HG03354 (cell line): ENCODE data around the gene ECD.

ENCODE experiments used
- ATAC-seq: cut with Tn5 transposase; IDR thresholded peaks from one replicate; pipeline ENCODE4 v1.9.1; 2021; ENCODE audit warnings: mild to moderate bottlenecking; ENCODE audit not compliant: unreplicated experiment, poor library complexity, severe bottlenecking

Gene ECD

DNA sequence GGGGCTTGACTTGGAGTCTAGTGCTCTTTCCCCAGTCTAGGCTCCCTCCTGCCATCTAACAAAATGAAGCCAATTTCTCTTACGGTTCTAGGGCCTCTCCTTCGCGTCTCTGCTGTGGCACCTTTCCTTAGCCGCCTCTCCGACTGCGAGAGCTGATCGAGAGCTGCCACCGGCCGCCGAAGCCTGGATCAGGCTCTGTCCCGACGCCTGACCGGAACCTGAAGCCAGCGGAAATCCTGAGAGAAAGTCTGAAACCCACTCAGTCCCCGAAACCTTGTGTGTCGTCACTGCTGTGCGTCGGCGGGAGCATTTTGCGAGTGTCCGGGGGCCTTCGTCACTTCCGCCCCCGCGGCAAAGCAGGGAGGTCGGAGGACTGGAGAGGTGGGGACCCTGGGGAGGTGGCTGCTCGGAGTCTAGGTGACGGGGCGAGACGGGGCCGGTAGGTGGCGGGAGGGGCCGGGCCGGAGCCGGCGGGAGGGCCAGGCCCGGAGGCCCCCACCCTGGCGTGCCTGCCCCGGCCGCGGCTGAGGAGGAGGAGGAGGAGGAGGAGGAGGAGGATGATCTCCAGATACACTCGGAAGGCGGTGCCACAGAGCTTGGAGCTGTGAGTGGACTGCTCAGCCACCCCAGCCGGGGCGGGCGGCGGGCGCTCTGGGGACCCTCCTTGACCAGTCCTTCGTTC lies at the start of gene ECD, which contains the start of gene FAM149B1:
Gene ECD, minus strand, starts transcription at position 226 of the 682 bp plus-strand sequence. CDS start 4,071 bp downstream, outside the sequence.
Gene FAM149B1, plus strand, starts transcription at position 337 of the 682 bp plus-strand sequence. Its CDS starts 221 bp downstream, at position 558.
- ATAC-seq, result peak; percentile 91

DNA sequence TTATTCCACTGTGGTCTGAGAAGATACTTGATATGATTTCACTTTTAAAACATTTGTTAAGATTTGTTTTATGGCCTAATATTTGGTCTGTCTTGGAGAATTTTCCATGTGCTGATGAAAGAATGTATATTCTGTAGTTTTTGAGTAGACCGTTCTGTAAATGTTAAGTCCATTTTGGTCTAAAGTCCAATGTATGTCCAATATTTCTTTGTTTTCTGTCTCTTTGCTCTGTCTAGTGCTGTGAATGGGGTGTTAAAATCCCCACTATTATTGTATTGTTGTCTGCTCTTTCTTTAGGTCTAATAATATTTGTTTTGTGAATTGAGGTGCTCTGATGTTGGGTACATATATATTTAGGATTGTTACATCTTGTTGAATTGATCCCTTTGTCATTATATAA lies 47.9 kb upstream of the ECD start:
- no peak for ATAC-seq

DNA sequence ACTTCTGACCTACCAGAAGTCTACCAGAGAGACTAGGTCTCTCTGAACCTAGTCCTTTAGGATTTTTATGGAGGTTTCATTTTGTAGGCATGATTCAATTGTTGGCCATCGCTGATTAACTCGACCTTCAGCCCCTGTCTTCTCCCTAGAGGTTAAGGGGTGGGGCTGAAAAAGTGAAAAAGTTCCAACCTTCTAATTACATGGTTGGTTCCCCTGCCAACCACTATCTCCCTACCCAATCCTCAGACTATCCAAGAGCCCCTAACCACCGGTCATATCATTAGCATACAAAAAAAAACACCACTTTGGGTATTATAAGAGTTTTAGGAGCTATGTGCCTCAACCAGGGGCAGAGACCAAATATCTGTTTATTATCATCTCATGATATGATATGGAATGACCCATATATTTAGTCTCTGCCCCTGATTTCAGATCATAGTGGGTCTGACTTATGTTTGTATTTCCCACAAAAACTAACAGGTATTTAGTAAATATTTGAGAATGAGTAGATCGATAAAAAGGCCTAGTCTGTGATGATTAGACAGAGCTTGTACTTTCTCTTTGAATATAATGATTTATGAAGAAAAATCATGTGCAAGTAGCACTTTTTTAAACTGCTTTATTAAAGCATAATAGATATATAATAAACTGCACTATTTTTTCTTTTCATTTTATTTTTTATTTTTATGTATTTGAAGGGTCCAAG lies 43.5 kb upstream of the ECD start:
- no peak for ATAC-seq

DNA sequence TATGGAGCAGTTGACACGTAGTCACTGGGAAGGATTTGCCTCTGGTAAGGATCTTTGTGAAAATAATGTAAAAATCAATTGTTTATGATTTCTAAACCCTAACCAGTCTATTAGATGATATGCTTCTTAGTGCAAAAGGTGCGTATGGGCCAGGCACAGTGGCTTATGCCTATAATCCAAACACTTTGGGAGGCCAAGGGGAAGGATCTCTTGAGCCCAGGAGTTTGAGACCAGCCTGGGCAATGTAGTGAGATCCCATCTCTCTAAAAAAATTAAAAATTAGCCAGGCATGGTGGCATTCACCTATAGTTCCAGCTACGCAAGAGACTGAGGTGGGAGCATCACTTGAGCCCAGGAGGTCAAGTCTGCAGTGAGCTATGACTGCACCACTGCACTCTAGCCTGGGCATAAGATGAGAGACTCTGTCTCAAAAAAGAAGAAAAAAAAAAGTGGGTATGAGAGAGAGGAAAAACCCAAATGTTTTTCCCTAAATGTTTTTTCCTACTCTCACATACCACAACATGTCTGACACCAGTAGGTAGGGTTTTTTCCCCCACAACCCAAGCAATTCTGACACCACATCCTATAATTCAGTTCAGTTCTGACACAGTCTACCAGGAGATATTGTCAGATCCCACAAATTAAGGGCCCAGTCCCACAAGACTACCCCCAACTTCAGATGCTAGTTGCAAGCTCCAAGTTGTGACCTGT lies 42.7 kb upstream of the ECD start:
- no peak for ATAC-seq

DNA sequence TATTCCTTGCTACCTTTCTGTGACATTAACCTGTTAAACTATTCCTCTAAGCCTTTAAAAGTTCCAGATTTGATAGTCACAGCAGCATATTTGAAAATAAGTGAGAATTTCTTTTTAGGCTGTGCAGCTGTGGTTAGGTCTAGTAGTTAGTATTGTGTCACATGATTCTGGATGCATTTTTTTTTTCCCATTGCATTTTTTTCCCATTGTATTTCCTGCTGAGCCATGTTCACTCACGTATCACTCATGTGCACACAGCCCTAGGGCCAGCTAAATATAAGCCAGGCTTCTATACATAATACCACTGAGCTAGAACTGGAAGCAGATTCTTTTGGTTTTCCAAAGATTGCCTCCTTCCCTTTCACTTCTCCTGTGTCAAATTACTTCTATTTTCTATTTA lies 41.9 kb upstream of the ECD start:
- ATAC-seq, result no peak

DNA sequence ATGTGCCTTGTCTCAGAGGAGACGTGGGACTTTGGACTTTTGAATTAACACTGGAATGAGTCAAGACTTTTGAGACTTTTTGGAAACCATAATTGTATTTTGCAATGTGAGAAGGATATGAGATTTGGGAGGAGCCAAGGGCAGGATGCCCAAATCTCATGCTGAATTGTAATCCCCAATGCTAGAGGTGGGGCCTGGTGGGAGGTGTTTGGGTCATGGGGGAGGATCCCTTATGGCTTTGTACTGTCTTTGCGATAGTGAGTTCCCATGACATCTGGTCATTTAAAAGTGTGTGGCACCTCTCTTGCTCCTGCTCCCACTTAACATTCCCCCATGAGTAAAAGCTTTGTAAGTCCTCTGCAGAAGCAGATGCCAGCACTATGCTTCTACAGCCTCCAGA lies 40.1 kb upstream of the ECD start:
- no peak for ATAC-seq

DNA sequence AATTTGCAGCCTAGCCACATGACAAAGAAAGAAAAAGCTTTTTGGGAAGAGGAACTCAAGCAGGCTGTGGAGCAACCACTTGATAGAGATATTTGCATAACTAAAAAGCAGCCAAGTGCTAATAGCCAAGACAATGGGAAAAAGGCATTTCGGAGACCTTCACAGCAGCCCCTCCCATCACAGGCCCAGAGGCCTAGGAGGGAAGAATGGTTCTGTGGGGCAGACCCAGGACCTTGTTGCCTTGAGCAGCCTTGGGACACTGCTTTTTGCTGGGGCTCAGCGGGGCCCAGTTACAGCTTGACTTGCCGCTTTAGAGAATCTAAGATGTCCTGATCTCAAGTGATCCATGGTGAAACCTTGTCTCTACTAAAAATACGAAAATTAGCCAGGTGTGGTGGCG lies 38.6 kb upstream of the ECD start:
- no peak for ATAC-seq

DNA sequence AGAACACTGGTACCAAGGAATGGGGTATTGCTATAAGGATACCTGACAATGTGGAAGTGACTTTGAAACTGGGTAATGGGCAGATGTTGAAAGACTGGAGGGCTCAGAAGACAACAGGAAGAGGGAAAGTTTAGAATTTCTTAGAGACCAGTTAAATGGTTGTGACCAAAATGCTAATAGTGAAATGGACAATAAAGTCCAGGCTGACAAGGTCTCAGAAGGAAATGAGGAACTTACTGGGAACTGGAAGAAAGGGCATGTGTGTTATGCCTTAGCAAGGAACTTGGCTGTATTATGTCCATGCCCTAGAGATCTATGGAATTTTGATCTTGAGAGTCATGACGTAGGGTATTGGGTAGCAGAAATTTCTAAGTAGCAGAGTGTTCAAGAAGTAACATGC lies 38.1 kb upstream of the ECD start:
- no peak for ATAC-seq

DNA sequence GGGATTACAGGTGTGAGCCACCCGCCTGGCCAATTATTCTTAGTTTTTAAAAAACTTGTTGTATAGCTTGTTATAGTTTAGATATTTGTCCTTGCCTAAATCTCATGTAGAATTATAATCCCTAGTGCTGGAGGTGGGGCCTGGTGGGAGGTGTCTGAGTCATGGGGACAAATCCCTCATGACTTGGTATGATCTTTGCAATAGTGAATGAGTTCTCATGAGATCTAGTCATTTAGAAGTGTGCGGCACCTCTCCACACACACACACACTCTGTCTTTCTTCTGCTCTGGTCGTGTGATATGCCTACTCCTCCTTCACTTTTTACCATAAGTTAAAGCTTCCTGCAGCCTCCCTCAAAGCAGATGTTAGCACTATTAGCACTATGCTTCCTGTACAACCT lies 37.3 kb upstream of the ECD start:
- ATAC-seq, result no peak

DNA sequence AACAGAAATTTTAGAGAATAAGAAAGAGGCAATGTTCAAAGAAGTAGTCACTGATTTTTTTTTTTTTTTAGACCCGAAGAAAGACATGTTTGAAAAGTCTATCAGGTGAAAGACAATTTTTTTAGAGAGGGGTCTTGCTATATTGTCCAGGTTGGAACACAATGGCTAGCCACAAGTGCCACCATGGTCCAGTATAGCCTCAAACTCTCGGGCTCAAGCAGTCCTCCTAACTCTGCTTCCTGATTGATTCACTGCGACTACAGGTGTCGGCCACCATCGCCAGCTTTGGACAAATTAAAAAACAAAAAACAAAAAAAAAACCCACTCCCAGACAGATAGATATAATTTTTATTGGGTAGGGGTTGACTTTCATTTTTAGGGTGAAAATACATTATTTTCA lies 22.4 kb upstream of the ECD start:
- no peak for ATAC-seq

DNA sequence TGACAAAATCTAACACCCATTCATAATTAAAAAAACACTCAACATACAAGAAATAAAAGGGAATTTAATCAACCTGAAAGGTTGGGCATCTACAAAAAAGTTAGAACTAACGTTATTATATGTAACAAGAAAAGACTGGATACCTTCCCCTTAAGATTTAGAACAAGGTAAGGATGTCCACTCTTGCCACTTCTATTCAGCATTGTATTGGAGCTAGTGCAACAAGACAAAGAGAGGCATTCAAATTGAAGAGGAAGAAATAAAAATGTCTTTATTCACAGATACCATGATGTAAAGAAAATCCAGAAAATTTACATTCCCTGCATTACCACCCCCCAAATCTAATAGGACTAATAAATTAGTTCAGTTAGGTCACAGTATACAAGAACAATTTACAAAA lies 18.5 kb upstream of the ECD start:
- no peak for ATAC-seq

DNA sequence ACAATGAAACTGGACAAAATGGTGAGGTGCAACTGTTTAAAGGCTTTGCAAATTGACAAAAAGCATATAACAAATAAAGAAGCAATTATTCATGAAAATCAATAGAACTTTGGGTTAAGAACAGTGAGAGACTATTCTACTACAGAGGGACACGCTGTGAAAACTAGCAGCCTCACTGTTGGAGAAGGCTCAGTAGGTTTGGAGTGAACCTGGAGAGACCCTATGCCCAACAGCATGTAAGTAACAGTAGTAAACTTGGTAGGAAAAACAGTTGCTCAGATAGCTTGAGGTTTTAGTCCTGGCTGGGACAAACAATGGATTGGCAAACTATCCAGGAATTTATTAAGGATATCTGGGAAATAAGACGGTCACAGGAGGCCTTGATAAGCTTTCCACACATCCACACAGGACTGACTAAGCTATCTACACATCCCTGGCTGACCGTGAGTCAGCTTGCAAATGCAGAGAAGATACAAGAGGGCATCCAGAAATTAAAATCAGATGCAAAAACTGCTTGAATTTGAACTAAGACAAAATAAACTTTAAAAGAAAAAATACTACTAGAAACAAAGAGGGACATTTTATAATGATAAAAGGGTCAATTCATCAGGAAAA lies 16.0 kb upstream of the ECD start:
- no peak for ATAC-seq

DNA sequence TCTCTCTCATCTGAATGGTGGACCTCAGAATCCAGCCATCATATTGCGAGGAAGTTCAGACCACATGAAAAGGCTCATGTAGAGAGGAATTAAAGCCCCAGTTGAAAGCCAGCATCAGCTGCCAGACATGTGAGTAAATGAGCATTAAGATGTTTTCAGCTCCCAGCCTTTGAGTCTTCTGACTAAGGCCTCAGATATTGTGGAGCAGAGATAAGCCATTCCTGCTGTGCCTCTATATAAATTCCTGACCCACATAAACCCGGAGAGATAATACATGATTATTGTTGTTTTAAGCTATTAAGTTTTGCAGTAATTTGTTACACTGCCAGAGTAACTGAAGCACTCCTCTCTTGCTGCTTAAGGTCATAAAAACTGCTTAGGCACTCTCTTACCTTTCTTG lies 14.8 kb upstream of the ECD start:
- ATAC-seq, result no peak

DNA sequence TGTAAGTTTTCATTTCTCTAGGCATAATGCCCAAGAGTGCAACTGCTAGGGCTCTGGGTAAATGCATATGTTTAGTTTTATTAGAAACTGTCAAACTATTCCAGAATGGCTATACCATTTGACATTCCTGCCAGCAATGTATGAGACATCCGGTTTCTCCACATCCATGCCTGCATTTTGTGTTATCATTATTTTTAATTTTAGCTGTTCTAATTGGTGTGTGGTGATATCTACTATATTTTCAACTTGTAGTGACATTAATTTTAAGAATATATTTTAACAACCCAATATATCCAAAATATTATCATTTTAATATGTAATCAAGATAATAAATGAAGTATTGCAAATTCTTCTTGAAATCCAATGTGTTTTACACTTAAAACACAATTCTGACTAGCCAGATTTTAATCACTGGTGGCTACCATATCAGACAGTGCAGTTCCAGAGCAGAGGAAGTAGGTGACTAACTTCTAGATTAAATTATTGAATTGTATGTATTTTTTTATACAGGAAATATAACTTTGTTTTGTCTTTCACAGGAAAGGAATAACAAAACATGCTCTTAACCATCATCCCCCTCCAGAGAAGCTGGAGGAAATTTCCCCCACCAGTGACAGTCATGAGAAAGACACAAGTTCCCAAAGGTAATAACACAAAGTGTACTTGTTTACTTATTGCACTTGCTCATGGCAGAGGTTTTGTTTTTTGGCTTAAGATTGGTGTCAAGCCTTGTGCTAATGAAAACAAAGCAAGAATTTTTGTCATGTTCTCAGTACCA lies 6.5 kb upstream of the ECD start:
- ATAC-seq, result no peak

DNA sequence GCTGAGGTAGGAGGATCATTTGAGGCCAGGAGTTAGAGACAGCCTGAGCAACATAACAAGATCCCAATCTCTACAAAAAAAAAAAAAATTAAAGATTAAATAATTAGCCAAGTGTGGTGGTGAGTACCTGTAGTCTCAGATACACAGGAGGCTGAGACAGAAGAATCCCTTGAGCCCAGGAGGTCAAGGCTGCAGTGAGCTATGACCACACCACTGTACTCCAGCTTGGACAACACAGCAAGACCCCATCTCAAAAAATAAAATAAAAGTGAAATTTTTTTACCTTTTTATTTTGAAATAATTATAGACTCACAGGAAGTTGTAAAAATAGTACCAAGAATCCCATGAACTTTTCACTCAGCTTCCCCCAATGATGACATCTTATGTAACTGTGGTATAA lies 5.1 kb upstream of the ECD start:
- no peak for ATAC-seq

DNA sequence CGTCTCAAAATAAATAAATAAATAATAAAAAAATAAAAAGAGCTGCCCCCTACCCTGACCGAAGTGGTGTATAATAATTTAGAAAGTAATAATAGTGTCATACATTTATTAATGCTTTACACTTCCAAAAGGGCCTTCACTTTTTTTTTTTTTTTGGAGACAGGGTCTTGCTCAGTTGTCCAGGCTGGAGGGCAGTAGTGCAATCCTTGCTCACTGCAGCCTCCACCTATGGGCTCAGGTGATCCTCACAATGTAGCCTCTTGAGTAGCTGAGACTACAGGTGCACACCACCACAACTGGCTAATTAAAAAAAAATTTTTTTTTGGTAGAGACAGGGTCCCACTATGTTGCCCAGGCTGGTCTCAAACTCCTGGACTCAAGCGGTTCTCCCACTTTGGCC lies 1.5 kb upstream of the ECD start:
- no peak for ATAC-seq

DNA sequence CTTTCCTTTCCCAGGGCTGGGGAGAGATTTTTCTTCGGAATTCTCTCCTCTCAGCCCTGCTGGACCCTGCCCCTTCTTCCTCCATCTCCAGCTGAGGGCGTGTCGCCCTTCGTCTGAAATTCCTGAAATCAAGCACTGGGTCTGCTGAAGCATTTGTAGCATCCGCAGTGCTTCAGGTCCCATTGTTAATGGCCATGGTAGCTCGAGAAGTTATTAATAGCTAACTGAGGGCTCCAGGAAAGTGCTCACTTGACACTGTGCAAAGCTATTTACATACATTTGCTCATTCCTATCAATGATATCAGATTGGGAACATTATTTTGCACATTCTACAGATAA lies 626 bp upstream of the ECD start:
- ATAC-seq, result peak; percentile 21

DNA sequence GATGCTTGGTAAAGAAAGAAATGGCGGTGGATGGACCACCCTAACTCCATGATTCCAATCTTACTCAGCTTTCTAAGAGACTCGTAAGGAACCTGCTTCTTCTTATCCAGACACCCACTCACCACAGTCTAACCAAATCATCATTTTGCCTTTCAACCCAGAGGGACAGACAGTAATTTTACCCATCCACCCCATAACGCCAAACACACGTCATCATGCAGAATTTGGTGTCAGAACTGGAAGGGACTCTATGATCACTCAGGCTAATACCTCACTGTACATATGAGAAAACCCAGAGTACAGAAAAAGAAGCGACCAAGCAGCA lies 388 bp downstream of the ECD start:
- no peak for ATAC-seq

DNA sequence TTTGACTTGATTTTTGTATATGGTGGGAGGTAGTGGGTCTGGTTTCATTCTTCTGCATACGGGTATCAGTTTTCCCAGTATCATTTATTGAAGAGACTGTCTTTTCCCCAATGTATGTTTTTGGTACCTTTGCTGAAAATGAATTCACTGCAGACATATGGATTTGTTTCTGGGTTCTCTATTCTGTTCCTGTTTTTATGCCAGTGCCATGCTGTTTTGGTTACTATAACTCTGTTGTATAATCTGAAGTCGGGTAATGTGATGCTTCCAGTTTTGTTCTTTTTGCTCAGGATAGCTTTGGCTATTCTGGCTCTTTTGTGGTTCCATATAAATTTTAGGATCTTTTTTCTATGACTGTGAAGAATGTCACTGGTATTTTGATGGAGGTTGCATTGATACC lies 836 bp downstream of the ECD start:
- no peak for ATAC-seq

DNA sequence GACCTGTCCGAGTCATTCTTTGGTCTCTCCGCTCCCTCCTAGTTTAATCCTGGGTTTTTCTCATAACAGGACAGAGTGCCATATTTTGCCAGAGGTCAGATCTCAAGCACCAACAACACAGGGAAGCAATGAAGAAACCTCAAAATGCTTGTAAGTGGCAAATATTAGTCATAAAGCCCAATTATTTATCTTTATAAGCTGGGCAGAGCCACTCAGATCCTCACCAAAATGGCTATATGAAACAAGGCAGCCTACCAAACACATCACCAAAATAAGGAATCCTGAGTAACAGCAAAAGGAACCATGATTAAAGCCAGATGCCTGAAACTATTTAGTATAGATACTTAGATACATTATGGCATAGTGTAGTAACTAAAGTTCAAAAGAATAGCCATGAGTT lies 4.7 kb downstream of the ECD start:
- no peak for ATAC-seq
